ENCODE results near the gene ERFL.
A peak's percentile ranks its signal among the peaks of the same experiment; 100 is the strongest.

The ERFL gene

DNA sequence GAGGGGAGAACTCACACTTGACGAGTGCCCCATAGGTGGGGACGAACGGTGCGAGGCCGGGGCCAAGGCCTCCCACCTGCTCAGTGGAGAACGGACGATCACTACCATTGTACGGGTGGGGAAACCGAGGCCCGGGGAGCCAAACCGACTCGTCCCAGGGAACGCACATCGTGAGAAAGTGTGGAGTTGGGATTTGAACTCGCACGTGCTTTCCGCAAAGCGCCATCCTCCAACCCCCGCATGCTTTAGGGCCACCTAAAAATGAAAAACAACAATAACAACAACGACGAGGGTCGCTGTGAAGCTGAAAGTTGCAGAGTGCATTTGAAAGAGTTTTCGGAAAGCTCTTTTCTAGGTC is 44.8 kb downstream of the ERFL start:
- H3K79me2 ChIP-seq (ENCODE audit: insufficient read depth, low read depth): peaks cover 24% of the 10 kb centered on the region
- H2AFZ ChIP-seq (ENCODE audit: low read depth): peak overlapping the region; percentile 30; the same call in 1 of the 2 replicates

DNA sequence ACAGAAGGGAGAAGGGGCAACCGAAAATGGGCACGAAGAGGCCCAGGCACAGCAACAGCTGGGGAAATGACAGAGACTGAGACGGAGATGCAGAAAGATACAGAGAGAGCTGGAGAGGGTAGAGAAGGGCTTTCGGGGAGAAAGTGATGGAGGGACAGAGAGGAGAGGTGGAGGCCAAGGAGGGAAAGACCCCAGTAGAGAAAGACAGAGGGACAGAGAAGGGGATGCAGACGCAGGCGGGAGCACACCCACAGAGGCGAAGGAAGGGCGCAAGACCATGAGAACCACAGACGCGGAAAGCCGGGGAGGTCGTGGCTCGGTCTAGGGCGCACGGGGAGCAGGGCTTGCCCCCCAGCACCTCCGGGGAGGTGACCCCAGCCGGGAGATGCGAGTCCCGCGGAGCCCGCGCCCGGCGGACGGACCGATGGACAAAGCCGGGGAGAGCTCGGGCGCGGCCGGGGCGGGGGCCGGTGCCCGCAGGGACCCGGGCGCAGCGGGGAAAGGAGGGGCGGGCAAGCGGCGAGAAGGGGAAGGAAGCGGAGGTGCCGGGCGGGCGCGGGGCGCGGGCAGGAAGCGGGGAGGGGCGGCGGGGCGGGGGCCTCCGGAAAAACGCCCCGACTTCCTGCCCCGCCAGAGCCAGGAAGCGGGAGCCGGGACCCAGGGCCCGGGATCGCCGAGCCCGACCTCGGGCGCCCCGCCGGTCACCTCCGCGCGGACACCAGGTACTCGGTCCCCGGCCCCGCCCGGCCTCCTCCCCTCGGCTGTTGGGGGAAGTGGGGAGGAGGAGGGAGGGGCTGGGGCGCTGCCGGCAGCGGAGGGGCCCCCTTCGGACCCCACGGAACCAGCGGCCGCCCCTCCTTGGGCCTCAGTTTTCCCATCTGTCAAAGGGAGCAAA is 45.4 kb downstream of the ERFL start, which contains the start of gene ARHGEF1:
Gene ARHGEF1, plus strand, starts transcription at position 617 of the 895 bp plus-strand sequence. CDS start 4,899 bp downstream, outside the sequence.
- 0 out of 2 replicates have a peak, but pooled peaks cover 4% of the 10 kb centered on the region for H4K20me1 ChIP-seq (ENCODE audit: insufficient read depth)
- no peaks in the 10 kb centered on the region for H3K36me3 ChIP-seq (ENCODE audit: insufficient read depth)
- H3K27me3 ChIP-seq (ENCODE audit: insufficient read depth, low read depth): peaks cover 5% of the 10 kb centered on the region; the same call in 1 of the 2 replicates
- H3K9ac ChIP-seq: peak within 1 kb of the TSS; percentile 83
- H3K4me3 ChIP-seq (IDR thresholded peaks at IDR 0.05; ENCODE audit: insufficient read depth, low read depth, low read length): no peak within 1 kb of the TSS
- peaks cover 39% of the 10 kb centered on the region for H3K4me1 ChIP-seq (ENCODE audit: low read depth, poor library complexity, severe bottlenecking)
- peak within 1 kb of the TSS; percentile 58; the same call in 1 of the 2 replicates for H2AFZ ChIP-seq (ENCODE audit: low read depth)
- H3K4me2 ChIP-seq: peak within 1 kb of the TSS; percentile 71
- H3K27ac ChIP-seq: peak within 1 kb of the TSS; percentile 54
- TF ChIP-seq, protein P1, sequence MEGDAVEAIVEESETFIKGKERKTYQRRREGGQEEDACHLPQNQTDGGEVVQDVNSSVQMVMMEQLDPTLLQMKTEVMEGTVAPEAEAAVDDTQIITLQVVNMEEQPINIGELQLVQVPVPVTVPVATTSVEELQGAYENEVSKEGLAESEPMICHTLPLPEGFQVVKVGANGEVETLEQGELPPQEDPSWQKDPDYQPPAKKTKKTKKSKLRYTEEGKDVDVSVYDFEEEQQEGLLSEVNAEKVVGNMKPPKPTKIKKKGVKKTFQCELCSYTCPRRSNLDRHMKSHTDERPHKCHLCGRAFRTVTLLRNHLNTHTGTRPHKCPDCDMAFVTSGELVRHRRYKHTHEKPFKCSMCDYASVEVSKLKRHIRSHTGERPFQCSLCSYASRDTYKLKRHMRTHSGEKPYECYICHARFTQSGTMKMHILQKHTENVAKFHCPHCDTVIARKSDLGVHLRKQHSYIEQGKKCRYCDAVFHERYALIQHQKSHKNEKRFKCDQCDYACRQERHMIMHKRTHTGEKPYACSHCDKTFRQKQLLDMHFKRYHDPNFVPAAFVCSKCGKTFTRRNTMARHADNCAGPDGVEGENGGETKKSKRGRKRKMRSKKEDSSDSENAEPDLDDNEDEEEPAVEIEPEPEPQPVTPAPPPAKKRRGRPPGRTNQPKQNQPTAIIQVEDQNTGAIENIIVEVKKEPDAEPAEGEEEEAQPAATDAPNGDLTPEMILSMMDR (conservative IDR thresholded peaks at IDR 0.05; ENCODE audit: low read depth, low read length): no peak
- peaks cover 24% of the 10 kb centered on the region for H3K79me2 ChIP-seq (ENCODE audit: insufficient read depth, low read depth)

More for the DNA sequence above, 44.8 kb downstream of the ERFL start:
- H3K27me3 ChIP-seq (ENCODE audit: insufficient read depth, low read depth): peaks cover 5% of the 10 kb centered on the region; the same call in 1 of the 2 replicates
- H4K20me1 ChIP-seq (ENCODE audit: insufficient read depth): 0 out of 2 replicates have a peak, but pooled peaks cover 4% of the 10 kb centered on the region
- H3K9ac ChIP-seq: peak overlapping the region; percentile 83
- peaks cover 40% of the 10 kb centered on the region for H3K4me1 ChIP-seq (ENCODE audit: low read depth, poor library complexity, severe bottlenecking)
- H3K27ac ChIP-seq: peak overlapping the region; percentile 54
- no peaks in the 10 kb centered on the region for H3K36me3 ChIP-seq (ENCODE audit: insufficient read depth)
- no peak overlapping the region for H3K4me3 ChIP-seq (IDR thresholded peaks at IDR 0.05; ENCODE audit: insufficient read depth, low read depth, low read length)
- H3K4me2 ChIP-seq: peak overlapping the region; percentile 71
- TF ChIP-seq, protein P1 (conservative IDR thresholded peaks at IDR 0.05; ENCODE audit: low read depth, low read length): no peak

DNA sequence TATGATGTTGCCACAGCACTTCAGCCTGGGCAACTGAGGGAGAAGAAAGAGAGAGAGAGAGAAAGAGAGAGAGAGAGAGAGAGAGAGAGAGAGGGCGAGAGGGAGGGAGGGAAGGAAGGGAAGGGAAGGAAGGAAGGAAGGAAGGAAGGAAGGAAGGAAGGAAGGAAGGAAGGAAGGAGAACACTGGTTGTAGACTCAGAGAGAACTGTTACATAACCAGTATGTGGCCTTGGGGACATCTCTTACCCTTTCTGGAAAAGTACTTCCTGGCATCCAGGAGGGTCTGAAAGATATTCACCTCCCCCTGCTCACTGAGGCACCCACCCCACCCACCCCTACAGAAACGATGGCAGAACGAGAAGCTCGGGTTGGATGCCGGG is 47.9 kb downstream of the ERFL start:
- H4K20me1 ChIP-seq (ENCODE audit: insufficient read depth): no peaks in the 10 kb centered on the region
- H3K4me3 ChIP-seq (IDR thresholded peaks at IDR 0.05; ENCODE audit: insufficient read depth, low read depth, low read length): no peak overlapping the region
- no peak overlapping the region for H3K4me2 ChIP-seq
- H3K79me2 ChIP-seq (ENCODE audit: insufficient read depth, low read depth): peaks cover 7% of the 10 kb centered on the region; the same call in 1 of the 2 replicates
- H3K36me3 ChIP-seq (ENCODE audit: insufficient read depth): no peaks in the 10 kb centered on the region
- peaks cover 5% of the 10 kb centered on the region; the same call in 1 of the 2 replicates for H3K27me3 ChIP-seq (ENCODE audit: insufficient read depth, low read depth)
- peaks cover 32% of the 10 kb centered on the region for H3K4me1 ChIP-seq (ENCODE audit: low read depth, poor library complexity, severe bottlenecking)
- no peak overlapping the region for H3K27ac ChIP-seq
- TF ChIP-seq, protein P1 (conservative IDR thresholded peaks at IDR 0.05; ENCODE audit: low read depth, low read length): no peak
- H2AFZ ChIP-seq (ENCODE audit: low read depth): no peak overlapping the region
- H3K9ac ChIP-seq: no peak overlapping the region

DNA sequence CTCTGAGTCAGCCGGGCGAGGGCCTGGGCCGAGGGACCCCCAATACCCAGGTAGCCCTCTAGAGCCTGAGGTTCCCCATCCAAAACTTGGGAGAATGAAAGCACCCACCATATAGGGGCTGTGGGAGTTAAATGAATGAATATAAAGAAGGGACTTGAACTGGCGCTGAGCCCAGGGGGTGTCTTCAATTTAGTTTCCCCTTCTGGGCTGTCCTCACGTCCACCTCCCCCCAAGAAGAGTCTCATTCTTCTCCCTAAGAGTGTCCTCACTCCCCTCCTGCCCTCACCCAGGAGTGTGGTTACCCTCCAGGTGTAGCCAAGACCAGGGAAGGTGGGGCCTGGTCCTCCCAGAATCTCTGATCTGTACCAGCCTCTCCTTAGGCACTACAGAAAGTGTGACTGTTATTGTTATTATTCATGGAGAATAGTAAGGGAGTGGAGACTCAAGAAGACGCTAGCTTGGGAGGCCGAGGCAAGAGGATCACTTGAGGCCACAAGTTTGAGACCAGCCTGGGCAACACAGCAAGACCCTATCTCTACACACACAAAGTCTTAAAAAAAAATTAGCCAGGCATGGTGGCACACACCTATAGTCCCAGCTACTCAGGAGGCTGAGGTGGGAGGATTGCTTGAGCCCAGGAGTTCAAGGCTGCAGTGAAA is 48.5 kb downstream of the ERFL start:
- Histone ChIP-seq H3K36me3 (ENCODE audit: insufficient read depth) (no peaks in the 10 kb centered on the region), H3K79me2 (ENCODE audit: insufficient read depth, low read depth) (peaks cover 4% of the 10 kb centered on the region; the same call in 1 of the 2 replicates), H2AFZ (ENCODE audit: low read depth) (no peak overlapping the region), H3K27me3 (ENCODE audit: insufficient read depth, low read depth) (peaks cover 5% of the 10 kb centered on the region; the same call in 1 of the 2 replicates), H3K9ac (no peak overlapping the region), H3K27ac (no peak overlapping the region), H3K4me2 (no peak overlapping the region), H4K20me1 (ENCODE audit: insufficient read depth) (no peaks in the 10 kb centered on the region), H3K4me1 (ENCODE audit: low read depth, poor library complexity, severe bottlenecking) (peaks cover 26% of the 10 kb centered on the region), H3K4me3 (IDR thresholded peaks at IDR 0.05; ENCODE audit: insufficient read depth, low read depth, low read length) (no peak overlapping the region)
- TF ChIP-seq, protein P1 (conservative IDR thresholded peaks at IDR 0.05; ENCODE audit: low read depth, low read length): no peak

Data from KMS-11 (cell line).